Tibial nerve (tissue), 4 donors: ENCODE data around the gene RPL13. TPM values are rescaled to one million over a fixed set of nuclear protein-coding genes. Genes with fewer than 3 reads are reported as not detected.

Experiments
- DNase-seq, 2 donors: peaks; one replicate each; pipeline ENCODE4 v3.0.0-alpha.2; 2019; ENCODE audit warnings: low spot score in 2 of 2
- H3K27ac ChIP-seq, 4 donors: fragments of 200-600 bp; sonication (generic) in 3 of 4; one replicate each; pipeline ENCODE4 v1.5.1; 2017 to 2019; ENCODE audit warnings: mild to moderate bottlenecking in 1 of 4
- H3K27me3 ChIP-seq, 2 donors: fragments of 200-600 bp; sonication (generic) in 1 of 2; one replicate each; pipeline versions ENCODE4 v1.5.1 to v1.6.0; 2017 to 2019
- H3K36me3 ChIP-seq, 3 donors: fragments of 200-600 bp; sonication (generic); one replicate each; pipeline ENCODE4 v1.5.1; 2018 to 2019
- H3K4me1 ChIP-seq, 4 donors: fragments of 200-600 bp; sonication (generic) in 3 of 4; one replicate each; pipeline ENCODE4 v1.5.1; 2017 to 2019
- H3K4me3 ChIP-seq, 4 donors: fragments of 200-600 bp; sonication (generic) in 3 of 4; one replicate each; pipeline ENCODE4 v1.5.1; 2017 to 2019; ENCODE audit warnings: mild to moderate bottlenecking in 1 of 4, moderate library complexity in 1 of 4
- H3K9me3 ChIP-seq, 4 donors: fragments of 200-600 bp; sonication (generic) in 3 of 4; one replicate each; pipeline ENCODE4 v1.5.1; 2017 to 2019
- EP300 ChIP-seq, 2 donors: sonication (generic); formaldehyde crosslinking; IDR thresholded peaks; one replicate each; pipeline ENCODE4 v1.6.1; 2017; ENCODE audit warnings: antibody characterized with exemption in 2 of 2, mild to moderate bottlenecking in 1 of 2
- POLR2A ChIP-seq, 2 donors: fragments of 450-650 bp; IDR thresholded peaks; one replicate each; pipeline ENCODE4 v1.6.1; 2017; ENCODE audit warnings: antibody characterized with exemption in 2 of 2, mild to moderate bottlenecking in 2 of 2, moderate library complexity in 2 of 2
- WGBS, 2 donors: methylation state at CpG; one replicate each; pipeline ENCODE4 v1.1.5; 2018; 5-methylcytosine and 5-hydroxymethylcytosine counted together
- total RNA-seq, 4 donors: library from RNA; depleted of rRNA; stranded (reverse); fragments of >200 nt; gene quantifications; one replicate each; pipeline ENCODE4 v1.1.0, GENCODE V29; 2016
- TF ChIP-seq, protein P1 (sequence below), 5 experiments: fragments of 200-600 bp in 3 of 5; fragments of 450-650 bp in 2 of 5; sonication (generic) in 3 of 5; IDR thresholded peaks; one replicate each; pipeline ENCODE4 v1.5.1; 2016 to 2019; ENCODE audit warnings: antibody characterized with exemption in 5 of 5, mild to moderate bottlenecking in 3 of 5, moderate library complexity in 2 of 5

RPL13 gene
- total RNA-seq, 4 donors from 2014 or later = 5,811 to 9,745 (median 6,935) TPM

DNA sequence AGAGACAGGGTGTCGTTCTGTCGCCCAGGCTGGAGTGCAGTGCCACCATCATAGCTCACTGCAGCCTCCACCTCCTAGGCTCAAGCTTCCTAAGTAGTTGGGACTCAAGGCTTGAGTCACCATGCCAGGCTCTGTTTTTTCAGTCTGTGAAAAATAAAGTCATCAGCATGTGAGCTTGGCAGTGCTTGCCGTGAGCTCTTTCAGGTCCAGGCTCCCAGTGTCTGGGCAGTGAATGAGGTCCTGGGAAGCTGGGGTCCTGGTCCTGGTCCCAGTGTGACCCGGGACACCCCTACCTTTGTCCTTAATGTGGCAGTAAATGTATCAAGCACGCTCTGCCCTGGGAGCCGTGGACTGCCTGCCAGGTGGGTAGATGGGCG lies 22.9 kb upstream of the RPL13 start:
- TF ChIP-seq POLR2A (IDR thresholded peaks at IDR 0.05) = no peak
- TF ChIP-seq EP300 (IDR thresholded peaks at IDR 0.05) = no peak
- TF ChIP-seq, protein P1, sequence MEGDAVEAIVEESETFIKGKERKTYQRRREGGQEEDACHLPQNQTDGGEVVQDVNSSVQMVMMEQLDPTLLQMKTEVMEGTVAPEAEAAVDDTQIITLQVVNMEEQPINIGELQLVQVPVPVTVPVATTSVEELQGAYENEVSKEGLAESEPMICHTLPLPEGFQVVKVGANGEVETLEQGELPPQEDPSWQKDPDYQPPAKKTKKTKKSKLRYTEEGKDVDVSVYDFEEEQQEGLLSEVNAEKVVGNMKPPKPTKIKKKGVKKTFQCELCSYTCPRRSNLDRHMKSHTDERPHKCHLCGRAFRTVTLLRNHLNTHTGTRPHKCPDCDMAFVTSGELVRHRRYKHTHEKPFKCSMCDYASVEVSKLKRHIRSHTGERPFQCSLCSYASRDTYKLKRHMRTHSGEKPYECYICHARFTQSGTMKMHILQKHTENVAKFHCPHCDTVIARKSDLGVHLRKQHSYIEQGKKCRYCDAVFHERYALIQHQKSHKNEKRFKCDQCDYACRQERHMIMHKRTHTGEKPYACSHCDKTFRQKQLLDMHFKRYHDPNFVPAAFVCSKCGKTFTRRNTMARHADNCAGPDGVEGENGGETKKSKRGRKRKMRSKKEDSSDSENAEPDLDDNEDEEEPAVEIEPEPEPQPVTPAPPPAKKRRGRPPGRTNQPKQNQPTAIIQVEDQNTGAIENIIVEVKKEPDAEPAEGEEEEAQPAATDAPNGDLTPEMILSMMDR (IDR thresholded peaks at IDR 0.05) = no peak
- H3K36me3 ChIP-seq = peaks cover 0 to 83% (median 9%) of the 10 kb centered on the region in 3 donors
- WGBS, 2 donors = 79 to 82% methylated on average over 6 to 7 of the region's 7 CpGs

DNA sequence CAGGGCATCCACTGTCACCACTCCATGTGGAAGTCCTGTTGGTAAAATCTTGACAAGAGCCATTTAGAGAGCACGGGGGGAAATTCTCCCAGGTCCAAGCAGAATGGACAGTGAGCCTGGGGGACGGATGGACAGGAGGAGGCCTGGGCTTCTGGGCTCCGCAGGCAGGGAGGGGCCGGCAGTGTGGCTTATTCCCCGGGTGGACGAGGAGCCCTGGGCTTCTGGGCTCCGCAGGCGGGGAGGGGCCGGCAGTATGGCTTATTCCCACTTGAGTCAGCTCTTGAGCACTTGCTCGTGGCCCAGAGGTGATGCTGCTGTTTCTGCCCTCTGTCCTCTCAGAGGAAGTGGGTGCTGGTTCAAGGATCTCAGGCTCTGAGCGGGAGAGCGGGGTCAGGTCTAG lies 22.2 kb upstream of the RPL13 start:
- H3K36me3 ChIP-seq = peaks cover 0 to 80% (median 9%) of the 10 kb centered on the region in 3 donors
- TF ChIP-seq POLR2A (IDR thresholded peaks at IDR 0.05) (no peak), EP300 (IDR thresholded peaks at IDR 0.05) (no peak)
- TF ChIP-seq, protein P1 (IDR thresholded peaks at IDR 0.05) = no peak
- WGBS, 2 donors = 93 to 96% methylated on average over 10 to 12 of the region's 12 CpGs

More for the DNA sequence above, 22.9 kb upstream of the RPL13 start:
- Histone ChIP-seq H3K27me3 (no peaks in the 10 kb centered on the region), H3K4me3 (no peak overlapping the region), H3K9me3 (no peaks in the 10 kb centered on the region), H3K27ac (peak overlapping the region in 2 of 4 donors; percentile 53 to 73), H3K4me1 (peaks cover 0 to 19% (median 8%) of the 10 kb centered on the region in 4 donors)
- no peak for DNase-seq

DNA sequence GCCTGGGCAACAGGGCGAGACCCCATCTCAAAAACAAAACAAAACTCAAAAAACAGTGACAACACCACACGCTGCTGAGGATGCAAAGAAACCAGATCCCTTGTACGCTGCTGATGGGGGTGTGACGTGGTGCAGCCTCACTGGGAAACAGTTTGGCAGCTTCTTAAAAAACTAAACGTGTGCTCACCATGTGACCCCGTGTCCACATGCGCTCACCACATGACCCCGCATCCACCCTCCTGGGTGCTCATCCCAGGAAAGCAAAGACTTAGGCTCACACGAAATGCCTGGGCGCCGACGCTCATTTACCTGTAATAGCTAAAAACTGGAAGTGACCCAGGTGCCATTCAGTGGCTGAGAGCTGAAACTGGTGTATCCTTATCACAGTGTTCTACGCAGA lies 19.9 kb upstream of the RPL13 start:
- TF ChIP-seq POLR2A (IDR thresholded peaks at IDR 0.05) (no peak), EP300 (IDR thresholded peaks at IDR 0.05) (no peak)
- TF ChIP-seq, protein P1 (IDR thresholded peaks at IDR 0.05) = no peak
- H3K27me3 ChIP-seq = no peaks in the 10 kb centered on the region
- H3K36me3 ChIP-seq = peaks cover 0 to 80% (median 9%) of the 10 kb centered on the region in 3 donors
- no peak for DNase-seq
- peaks cover 0 to 14% (median 4%) of the 10 kb centered on the region in 4 donors for H3K4me1 ChIP-seq
- H3K9me3 ChIP-seq = no peaks in the 10 kb centered on the region
- no peak overlapping the region for H3K27ac ChIP-seq
- WGBS, 2 donors = 89 to 93% methylated on average over 13 of the region's 13 CpGs
- H3K4me3 ChIP-seq = no peak overlapping the region

More for the DNA sequence above, 22.2 kb upstream of the RPL13 start:
- Histone ChIP-seq H3K4me3 (no peak overlapping the region), H3K27ac (no peak overlapping the region), H3K4me1 (peaks cover 0 to 19% (median 8%) of the 10 kb centered on the region in 4 donors), H3K9me3 (no peaks in the 10 kb centered on the region), H3K27me3 (no peaks in the 10 kb centered on the region)
- DNase-seq = no peak

DNA sequence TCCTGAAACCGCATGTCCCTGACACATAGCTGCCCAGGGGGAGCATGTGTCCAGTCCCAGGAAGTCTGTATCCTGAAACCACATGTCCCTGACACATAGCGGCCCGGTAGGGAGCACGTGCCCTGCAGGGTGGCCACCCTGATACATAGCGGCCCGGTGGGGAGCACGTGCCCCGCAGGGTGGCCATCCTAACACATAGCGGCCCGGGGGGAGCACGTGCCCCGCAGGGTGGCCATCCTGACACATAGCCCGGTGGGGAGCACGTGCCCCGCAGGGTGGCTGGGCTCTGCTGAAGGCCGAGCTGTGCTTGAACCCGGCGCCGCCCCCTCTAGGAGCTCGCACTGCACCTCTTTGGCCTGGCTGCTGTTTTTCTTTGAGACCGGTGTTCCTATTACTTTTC lies 18.7 kb upstream of the RPL13 start:
- no peaks in the 10 kb centered on the region for H3K9me3 ChIP-seq
- TF ChIP-seq, protein P1 (IDR thresholded peaks at IDR 0.05) = no peak
- TF ChIP-seq POLR2A (IDR thresholded peaks at IDR 0.05) = no peak
- no peak for TF ChIP-seq EP300 (IDR thresholded peaks at IDR 0.05)
- H3K27ac ChIP-seq = no peak overlapping the region
- peaks cover 7 to 88% (median 9%) of the 10 kb centered on the region in 3 donors for H3K36me3 ChIP-seq
- WGBS, 2 donors = 87 to 89% methylated on average over 17 to 21 of the region's 21 CpGs
- no peak overlapping the region for H3K4me3 ChIP-seq
- H3K27me3 ChIP-seq = no peaks in the 10 kb centered on the region
- peaks cover 0 to 11% (median 4%) of the 10 kb centered on the region in 4 donors for H3K4me1 ChIP-seq
- no peak for DNase-seq

DNA sequence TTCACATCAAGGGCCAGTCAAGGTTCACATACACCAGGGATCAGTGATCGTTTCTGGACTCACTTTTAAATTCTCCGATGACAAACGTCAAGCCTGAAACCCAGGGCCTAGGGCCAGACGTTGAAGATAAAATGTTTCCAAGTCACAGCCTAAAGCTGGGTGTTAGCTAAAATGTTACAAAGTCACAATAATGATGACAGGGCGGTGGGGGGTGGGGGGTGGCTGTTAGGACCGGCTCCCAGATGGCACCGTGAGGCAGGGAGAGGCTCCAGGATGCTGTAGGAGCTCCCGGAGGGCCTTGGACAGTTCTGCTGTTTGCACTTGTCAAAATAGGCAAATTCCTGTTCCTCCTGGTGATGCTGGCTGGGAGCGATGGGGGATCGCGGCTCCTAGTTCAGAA lies 16.4 kb upstream of the RPL13 start:
- Histone ChIP-seq H3K9me3 (no peaks in the 10 kb centered on the region), H3K4me3 (no peak overlapping the region), H3K4me1 (no peaks in the 10 kb centered on the region), H3K27ac (no peak overlapping the region), H3K27me3 (no peaks in the 10 kb centered on the region), H3K36me3 (peaks cover 4 to 93% (median 7%) of the 10 kb centered on the region in 3 donors)
- TF ChIP-seq, protein P1 (IDR thresholded peaks at IDR 0.05) = no peak
- no peak for TF ChIP-seq POLR2A (IDR thresholded peaks at IDR 0.05)
- TF ChIP-seq EP300 (IDR thresholded peaks at IDR 0.05) = no peak
- WGBS, 2 donors = 87 to 92% methylated on average over 11 of the region's 11 CpGs
- no peak for DNase-seq
